Effector memory CD8-positive, alpha-beta T cell (primary cell): ENCODE results near the gene EHBP1.
A peak's percentile ranks its signal among the peaks of the same experiment; 100 is the strongest.
"Not testable (repeated sequence)": the region's sequence is repeated elsewhere in the genome, so short reads cannot be mapped to it uniquely, and the experiment has no call there.

ENCODE experiments used
- ATAC-seq: fragments of 150-1000 bp; cut with Tn5 transposase; replicated peaks from 2 replicates; pipeline ENCODE4 v1.10.0; 2021; ENCODE audit warnings: mild to moderate bottlenecking, moderate library complexity
- DNase-seq, 3 experiments: peaks; one replicate each; pipeline ENCODE4 v3.0.0; 2021
- H3K27ac Mint-ChIP-seq, 2 donors: one replicate each; pipeline ENCODE4 v1.8.0; 2022; ENCODE audit warnings: mild to moderate bottlenecking in 2 of 2, mixed read lengths in 2 of 2, moderate library complexity in 2 of 2
- H3K27me3 Mint-ChIP-seq, 2 donors: one replicate each; pipeline ENCODE4 v1.8.0; 2022; ENCODE audit warnings: mixed read lengths in 2 of 2
- H3K36me3 Mint-ChIP-seq: one replicate; pipeline ENCODE4 v1.8.0; 2022; ENCODE audit warnings: mild to moderate bottlenecking, moderate library complexity, mixed read lengths; ENCODE audit not compliant: insufficient read depth
- H3K4me1 Mint-ChIP-seq, 2 donors: one replicate each; pipeline ENCODE4 v1.8.0; 2022; ENCODE audit warnings: low read depth in 2 of 2, mixed read lengths in 2 of 2
- H3K4me3 Mint-ChIP-seq, 2 donors: one replicate each; pipeline ENCODE4 v1.8.0; 2022; ENCODE audit warnings: mild to moderate bottlenecking in 2 of 2, mixed read lengths in 2 of 2, moderate library complexity in 2 of 2
- H3K9me3 Mint-ChIP-seq, 2 donors: one replicate each; pipeline ENCODE4 v1.8.0; 2022; ENCODE audit warnings: mixed read lengths in 2 of 2

The EHBP1 gene

DNA sequence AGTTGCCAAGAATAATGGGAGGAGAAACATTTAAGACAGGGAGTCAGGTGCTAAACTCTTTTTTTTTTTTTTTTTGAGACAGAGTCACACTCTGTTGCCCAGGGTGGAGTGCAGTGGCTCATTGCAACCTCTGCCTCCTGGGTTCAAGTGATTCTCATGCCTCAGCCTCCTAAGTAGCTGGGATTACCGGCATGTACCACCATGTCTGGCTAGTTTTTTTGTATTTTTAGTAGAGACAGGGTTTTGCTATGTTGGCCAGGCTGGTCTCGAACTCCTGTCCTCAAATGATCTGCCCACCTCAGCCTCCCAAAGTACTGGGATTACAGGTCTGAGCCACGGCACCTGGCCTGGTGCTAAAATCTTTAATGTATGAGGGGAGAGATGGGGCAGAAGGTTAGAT, 7.7 kb downstream of the EHBP1 start:
- H3K27ac Mint-ChIP-seq, ATAC-seq, H3K9me3 Mint-ChIP-seq: not testable (repeated sequence)

DNA sequence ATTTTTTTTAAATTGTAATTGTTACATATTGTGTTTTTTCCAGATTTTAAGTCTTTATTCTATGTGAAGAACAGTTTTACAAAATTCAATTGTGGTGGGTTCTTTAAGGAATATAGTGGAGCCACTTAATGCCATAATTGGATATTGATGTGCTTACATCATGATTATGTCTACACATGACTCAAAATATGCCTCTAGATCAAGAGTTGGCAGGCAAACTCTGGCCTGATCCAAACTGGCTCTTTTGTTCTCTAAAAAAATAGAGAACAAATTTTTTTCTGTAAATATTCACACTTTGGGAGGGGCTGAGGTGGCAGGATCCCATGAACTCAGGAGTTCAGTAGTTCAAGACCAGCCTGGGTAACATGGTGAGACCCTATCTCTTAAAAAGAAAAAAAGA, 8.3 kb downstream of the EHBP1 start:
- ATAC-seq (no peak), DNase-seq (no peak)
- peak overlapping the region in 1 of 2 donors; percentile 17 for H3K27ac Mint-ChIP-seq
- no peaks in the 10 kb centered on the region for H3K36me3 Mint-ChIP-seq
- H3K9me3 Mint-ChIP-seq: no peaks in the 10 kb centered on the region
- peaks cover 6 to 14% of the 10 kb centered on the region in 2 donors for H3K4me1 Mint-ChIP-seq
- no peaks in the 10 kb centered on the region for H3K27me3 Mint-ChIP-seq
- no peak overlapping the region for H3K4me3 Mint-ChIP-seq

More for the DNA sequence above, 7.7 kb downstream of the EHBP1 start:
- H3K36me3 Mint-ChIP-seq, H3K4me3 Mint-ChIP-seq, DNase-seq, H3K27me3 Mint-ChIP-seq: not testable (repeated sequence)
- H3K4me1 Mint-ChIP-seq: peaks cover 13 to 20% of the 10 kb centered on the region in 2 donors

DNA sequence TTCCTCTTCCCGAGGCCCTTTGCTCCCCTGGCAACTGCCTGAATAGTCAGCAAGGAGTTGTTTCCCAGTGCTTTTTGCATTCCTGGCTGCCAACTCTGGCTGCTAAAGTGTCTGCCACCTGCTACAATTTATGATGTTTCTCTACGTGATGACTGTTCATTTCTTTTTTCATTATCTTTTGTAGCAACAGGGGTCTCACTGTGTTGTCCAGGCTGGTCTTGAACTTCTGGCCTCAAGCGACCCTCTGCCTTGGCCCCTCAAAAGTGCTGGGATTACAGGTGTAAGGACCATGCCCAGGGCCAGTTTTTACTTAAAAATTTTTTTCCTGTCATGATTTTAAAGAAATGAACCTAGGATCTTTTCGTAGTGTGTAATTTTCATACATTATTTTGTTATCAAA, 11.3 kb downstream of the EHBP1 start:
- no peak overlapping the region for H3K4me3 Mint-ChIP-seq
- ATAC-seq: no peak
- H3K9me3 Mint-ChIP-seq: no peaks in the 10 kb centered on the region
- peaks cover 5 to 18% of the 10 kb centered on the region in 2 donors for H3K4me1 Mint-ChIP-seq
- no peak for DNase-seq
- H3K36me3 Mint-ChIP-seq: no peaks in the 10 kb centered on the region
- no peak overlapping the region for H3K27ac Mint-ChIP-seq
- H3K27me3 Mint-ChIP-seq: no peaks in the 10 kb centered on the region

DNA sequence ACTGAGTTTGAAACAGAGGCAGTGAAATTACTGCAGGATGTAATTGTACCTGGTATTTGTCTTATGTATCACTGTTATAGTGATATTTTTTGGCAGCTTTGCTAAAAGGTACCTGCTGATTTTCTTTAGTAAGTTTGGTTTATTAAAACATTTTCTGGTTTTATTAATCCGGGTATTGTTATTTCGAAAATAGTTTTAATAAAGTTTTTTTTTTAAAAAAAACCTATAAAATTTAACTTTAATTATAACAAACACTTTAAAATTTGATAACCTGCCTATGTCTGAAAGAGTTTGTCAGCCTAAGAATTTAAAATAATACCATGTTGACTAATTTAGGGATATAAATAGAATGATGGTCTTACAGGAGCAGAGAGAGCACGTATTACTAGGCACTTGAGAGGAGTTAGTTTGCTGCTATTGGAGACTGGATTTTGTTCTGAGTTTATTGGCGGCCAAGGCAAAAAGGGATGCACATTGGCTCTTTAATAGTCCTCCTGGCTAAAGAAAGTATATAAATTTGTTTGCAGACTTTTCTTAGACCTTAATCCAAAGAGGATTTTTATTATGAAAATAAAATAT, 12.1 kb downstream of the EHBP1 start:
- Mint-ChIP-seq H3K4me3 (no peak overlapping the region), H3K4me1 (peaks cover 7 to 18% of the 10 kb centered on the region in 2 donors), H3K27me3 (no peaks in the 10 kb centered on the region), H3K9me3 (peaks cover under 1 to 1% of the 10 kb centered on the region in 2 donors), H3K27ac (no peak overlapping the region), H3K36me3 (no peaks in the 10 kb centered on the region)
- ATAC-seq: no peak
- no peak for DNase-seq

DNA sequence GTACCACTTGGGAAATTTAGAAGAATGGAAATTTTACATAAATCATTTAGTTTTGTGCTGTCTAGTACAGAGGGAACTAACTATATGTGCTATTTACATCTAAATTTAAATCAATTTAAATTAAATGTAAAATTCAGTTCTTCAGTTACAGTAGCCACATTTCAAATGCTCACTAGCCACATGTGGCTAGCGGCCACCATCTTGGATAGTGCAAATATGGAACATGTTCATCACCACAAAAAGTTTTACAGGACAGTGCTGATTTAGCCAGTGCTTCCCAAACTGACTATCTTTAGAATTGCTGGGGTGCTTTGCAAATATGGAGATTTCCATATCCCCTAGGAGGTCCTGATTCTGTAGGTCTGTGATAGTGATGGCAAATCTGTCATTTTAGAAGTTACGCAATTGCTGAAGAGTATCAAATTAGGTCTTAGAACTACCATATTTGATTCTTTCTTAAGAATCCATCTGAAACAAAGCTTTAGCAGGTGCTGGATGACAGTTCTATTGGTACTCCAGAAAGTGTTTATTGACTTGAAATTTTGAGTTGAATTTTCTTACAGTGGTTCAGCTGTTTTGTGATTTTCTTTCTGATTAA, 12.8 kb downstream of the EHBP1 start:
- no peaks in the 10 kb centered on the region for H3K27me3 Mint-ChIP-seq
- ATAC-seq (no peak), DNase-seq (no peak)
- no peaks in the 10 kb centered on the region for H3K36me3 Mint-ChIP-seq
- H3K4me3 Mint-ChIP-seq: no peak overlapping the region
- H3K27ac Mint-ChIP-seq: no peak overlapping the region
- H3K9me3 Mint-ChIP-seq: peaks cover 3 to 8% of the 10 kb centered on the region in 2 donors
- peaks cover 9 to 18% of the 10 kb centered on the region in 2 donors for H3K4me1 Mint-ChIP-seq

DNA sequence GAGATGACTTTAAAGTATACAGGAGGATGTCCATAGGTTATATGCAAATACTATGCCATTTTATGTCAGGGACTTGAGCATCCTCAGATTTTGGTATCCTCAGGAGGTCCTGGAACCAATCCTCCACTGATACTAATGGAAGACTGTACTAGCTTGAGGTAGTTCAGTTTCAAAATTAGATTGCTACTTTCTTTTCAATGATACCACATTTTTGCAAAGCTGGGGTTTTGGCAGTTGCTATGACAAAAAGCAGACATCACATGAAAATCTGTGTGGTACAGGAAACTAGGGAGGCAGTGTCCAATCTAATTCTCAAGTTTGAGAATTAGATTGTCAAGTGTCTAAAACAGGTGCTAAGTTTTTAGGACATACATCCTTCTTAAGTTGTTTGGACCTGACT, 14.2 kb downstream of the EHBP1 start:
- DNase-seq (no peak), ATAC-seq (no peak)
- Mint-ChIP-seq H3K4me3 (no peak overlapping the region), H3K4me1 (peaks cover 13 to 14% of the 10 kb centered on the region in 2 donors), H3K9me3 (peaks cover 3 to 8% of the 10 kb centered on the region in 2 donors), H3K36me3 (no peaks in the 10 kb centered on the region), H3K27me3 (no peaks in the 10 kb centered on the region), H3K27ac (no peak overlapping the region)

DNA sequence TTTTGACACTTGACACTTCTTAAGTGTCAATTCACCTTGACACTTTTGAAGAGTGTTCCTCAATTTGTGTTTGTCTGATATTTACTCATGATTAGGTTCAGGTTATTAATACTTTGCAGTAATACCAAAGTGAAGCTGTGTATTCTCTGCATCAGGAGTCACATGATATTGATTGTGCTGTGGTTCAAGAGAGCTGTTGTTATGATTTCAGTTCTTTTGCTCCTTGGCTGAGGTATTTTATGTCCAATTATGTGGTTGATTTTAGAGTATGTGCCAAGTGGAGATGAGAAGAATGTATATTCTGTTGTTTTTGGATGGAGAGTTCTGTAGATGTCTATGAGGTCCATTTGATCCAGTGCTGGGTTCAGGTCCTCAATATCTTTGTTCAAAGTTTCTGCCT, 17.2 kb downstream of the EHBP1 start:
- no peak for DNase-seq
- no peak overlapping the region for H3K27ac Mint-ChIP-seq
- H3K4me1 Mint-ChIP-seq: peaks cover 22% of the 10 kb centered on the region in 2 donors
- ATAC-seq: no peak
- H3K36me3 Mint-ChIP-seq: peaks cover 5% of the 10 kb centered on the region
- H3K4me3 Mint-ChIP-seq: no peak overlapping the region
- H3K27me3 Mint-ChIP-seq: no peaks in the 10 kb centered on the region
- peaks cover 3 to 8% of the 10 kb centered on the region in 2 donors for H3K9me3 Mint-ChIP-seq

DNA sequence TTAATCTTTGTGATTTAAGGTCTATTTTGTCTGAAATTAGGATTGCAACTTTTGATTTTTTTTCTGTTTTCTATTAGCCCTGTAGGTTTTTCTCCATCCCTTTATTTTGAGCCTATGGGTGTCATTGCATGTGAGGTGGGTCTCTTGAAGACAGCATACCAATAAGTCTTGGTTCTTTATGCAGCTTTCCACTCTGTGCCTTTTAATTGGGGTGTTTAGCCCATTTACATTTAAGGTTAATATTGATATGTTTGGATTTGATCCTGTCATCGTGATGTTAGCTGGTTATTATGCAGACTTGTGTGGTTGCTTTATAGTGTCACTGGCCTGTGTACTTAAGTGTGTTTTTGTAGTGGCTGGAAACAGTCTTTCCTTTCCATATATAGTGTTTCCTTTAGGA, 17.7 kb downstream of the EHBP1 start:
- peaks cover 5% of the 10 kb centered on the region for H3K36me3 Mint-ChIP-seq
- no peaks in the 10 kb centered on the region for H3K27me3 Mint-ChIP-seq
- peaks cover 22% of the 10 kb centered on the region in 2 donors for H3K4me1 Mint-ChIP-seq
- H3K4me3 Mint-ChIP-seq: no peak overlapping the region
- DNase-seq (no peak), ATAC-seq (no peak)
- H3K27ac Mint-ChIP-seq: no peak overlapping the region
- H3K9me3 Mint-ChIP-seq: peaks cover 3 to 8% of the 10 kb centered on the region in 2 donors

DNA sequence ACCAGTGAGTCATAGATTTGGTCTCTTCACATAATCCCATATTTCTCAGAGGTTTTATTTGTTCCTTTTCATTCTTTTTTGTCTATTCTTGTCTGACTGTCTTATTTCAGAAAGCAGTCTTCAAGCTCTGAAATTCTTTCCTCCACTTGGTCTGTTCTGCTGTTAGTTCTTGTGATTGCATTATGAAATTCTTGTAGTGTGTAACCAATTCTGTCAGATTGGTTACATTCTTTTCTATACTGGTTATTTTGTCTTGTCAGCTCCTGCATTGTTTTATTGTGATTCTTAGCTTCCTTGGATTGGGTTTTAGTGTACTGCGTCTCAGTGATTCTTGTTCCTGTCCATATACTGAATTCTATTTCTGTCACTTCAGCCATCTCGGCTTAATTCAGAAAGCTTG, 18.6 kb downstream of the EHBP1 start:
- no peaks in the 10 kb centered on the region for H3K27me3 Mint-ChIP-seq
- ATAC-seq (no peak), DNase-seq (no peak)
- H3K4me3 Mint-ChIP-seq: no peak overlapping the region
- no peak overlapping the region for H3K27ac Mint-ChIP-seq
- peaks cover 5% of the 10 kb centered on the region for H3K36me3 Mint-ChIP-seq
- peaks cover 3 to 8% of the 10 kb centered on the region in 2 donors for H3K9me3 Mint-ChIP-seq
- H3K4me1 Mint-ChIP-seq: peaks cover 22% of the 10 kb centered on the region in 2 donors

DNA sequence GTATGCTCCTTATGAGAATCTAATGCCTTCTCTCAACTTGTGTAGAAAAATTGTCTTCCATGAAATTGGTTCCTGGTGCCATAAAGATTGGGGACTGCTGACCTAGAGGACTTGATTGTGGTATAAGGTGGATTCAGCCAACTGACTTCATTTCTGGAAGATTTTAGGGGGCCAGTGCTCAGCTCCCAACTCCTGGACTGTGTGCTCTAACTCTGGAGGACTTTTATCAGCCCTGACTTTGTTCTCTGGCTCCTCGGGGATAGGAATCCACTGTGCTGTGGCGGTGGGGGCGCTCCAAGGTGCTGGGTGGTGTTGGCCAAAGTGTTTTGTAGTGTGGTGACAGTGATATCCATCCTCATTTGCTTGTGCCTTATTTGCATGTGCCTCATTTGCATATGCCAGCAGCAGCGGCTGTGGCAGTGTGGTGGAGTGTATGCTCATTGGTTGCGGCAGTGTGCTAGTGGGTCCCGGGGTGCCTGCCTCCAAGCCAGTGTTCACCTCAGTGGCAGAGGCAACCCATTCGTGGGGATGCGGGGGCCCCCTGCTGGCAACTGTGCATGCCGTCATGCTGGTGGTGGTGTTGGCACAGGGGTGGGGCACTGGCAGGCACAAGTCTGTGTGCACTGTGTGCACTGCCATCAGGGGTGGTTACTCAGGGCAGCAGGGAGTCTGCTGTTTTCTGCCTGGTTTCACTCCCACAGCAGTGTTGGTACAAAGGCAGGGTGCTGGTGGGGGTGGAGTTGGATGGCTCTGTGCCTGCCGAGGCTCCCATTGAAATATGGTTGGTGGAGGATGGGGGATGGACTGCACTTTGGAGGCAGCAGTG, 19.6 kb downstream of the EHBP1 start:
- ATAC-seq: peak; percentile 55
- Mint-ChIP-seq H3K27me3 (no peaks in the 10 kb centered on the region), H3K4me3 (no peak overlapping the region), H3K9me3 (peaks cover 3 to 8% of the 10 kb centered on the region in 2 donors), H3K36me3 (peaks cover 5% of the 10 kb centered on the region), H3K27ac (no peak overlapping the region), H3K4me1 (peaks cover 22% of the 10 kb centered on the region in 2 donors)
- peak; percentile 9 to 43 (median 26) for DNase-seq

DNA sequence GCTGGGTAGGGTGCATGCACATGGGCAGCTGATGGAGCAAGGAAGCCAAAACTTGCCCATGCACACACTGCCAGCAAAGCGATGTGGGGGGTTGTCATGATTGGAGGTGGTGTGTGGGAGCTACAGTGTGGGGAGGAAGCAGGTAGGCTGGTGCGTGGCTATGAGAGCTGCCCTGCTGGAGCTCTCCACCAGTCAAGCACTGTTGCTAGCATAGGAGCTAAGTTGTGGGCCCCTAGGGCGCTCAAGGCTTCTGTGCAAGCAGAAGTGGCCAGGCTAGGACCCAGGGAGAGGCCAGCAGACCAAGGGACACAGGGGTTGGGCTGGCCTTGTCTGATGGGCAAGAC, 20.2 kb downstream of the EHBP1 start:
- ATAC-seq (no peak), DNase-seq (no peak)
- Mint-ChIP-seq H3K9me3 (peaks cover 3 to 8% of the 10 kb centered on the region in 2 donors), H3K4me1 (peaks cover 22% of the 10 kb centered on the region in 2 donors), H3K27me3 (no peaks in the 10 kb centered on the region), H3K4me3 (no peak overlapping the region), H3K36me3 (peaks cover 5% of the 10 kb centered on the region), H3K27ac (no peak overlapping the region)

DNA sequence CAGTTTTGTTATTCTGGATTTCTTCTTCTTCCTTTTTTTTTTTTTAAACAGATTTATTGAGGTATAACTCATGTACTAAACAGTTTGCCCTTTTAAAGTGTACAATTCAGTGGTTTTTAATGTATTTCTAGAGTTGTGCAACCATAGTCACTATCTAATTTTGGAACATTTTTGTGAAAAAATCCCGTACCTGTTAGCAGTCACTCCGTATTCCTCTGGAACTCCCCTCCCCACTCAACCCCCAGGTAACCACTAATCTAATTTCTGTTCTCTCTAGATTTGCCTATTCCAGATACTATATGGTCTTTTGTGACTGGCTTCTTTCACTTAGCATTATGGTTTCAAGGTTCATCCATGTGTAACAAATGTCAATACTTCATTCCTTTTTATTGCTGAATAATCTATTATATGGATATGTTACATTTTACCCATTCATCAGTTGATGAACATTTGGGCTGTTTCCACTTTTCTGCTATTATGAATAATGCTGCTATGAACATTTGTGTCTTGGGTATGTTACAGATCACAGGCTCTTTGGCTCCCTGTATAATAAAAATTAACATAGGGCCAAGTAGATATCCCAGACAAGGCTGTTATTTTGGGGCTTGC, 21.9 kb downstream of the EHBP1 start:
- DNase-seq (no peak), ATAC-seq (no peak)
- Mint-ChIP-seq H3K27me3 (no peaks in the 10 kb centered on the region), H3K36me3 (peaks cover 5% of the 10 kb centered on the region), H3K9me3 (peaks cover 6 to 10% of the 10 kb centered on the region in 2 donors), H3K4me3 (no peak overlapping the region), H3K4me1 (peaks cover 19 to 20% of the 10 kb centered on the region in 2 donors), H3K27ac (no peak overlapping the region)

DNA sequence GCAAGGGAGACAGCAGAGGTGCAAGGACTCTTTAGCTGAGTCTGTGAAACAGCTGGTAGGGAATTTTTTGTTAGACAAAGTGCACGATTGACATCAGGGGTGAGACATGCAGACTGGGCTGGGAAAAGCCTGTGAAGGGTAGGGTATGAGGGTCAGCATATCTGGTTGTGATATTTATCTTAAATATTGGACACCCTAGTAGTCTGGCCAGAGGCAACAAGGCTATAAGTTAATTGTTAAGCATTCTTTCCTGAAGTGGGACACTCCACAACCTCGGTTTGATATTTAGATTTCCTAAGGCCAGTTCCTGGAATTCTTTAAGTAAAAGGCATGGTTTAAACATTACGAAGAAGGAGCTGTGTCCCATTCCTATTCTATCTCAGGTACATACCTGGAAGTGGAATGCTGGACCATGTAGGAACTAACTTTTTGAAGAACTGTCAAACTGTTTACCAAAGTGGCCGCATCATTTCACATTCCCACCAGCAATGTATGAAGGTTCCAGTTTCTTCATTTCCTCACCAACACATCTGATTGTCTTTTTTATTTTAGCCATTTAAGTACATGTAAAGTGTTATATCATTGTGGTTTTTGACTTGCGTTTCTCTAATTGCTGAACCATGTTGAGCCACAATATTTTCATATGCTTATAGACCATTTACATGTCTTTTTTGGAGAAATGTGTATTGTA, 22.5 kb downstream of the EHBP1 start:
- peaks cover 3 to 10% of the 10 kb centered on the region in 2 donors for H3K9me3 Mint-ChIP-seq
- H3K36me3 Mint-ChIP-seq: peaks cover 5% of the 10 kb centered on the region
- H3K27ac Mint-ChIP-seq: no peak overlapping the region
- no peaks in the 10 kb centered on the region for H3K27me3 Mint-ChIP-seq
- ATAC-seq: no peak
- peaks cover 22 to 24% of the 10 kb centered on the region in 2 donors for H3K4me1 Mint-ChIP-seq
- no peak for DNase-seq
- no peak overlapping the region for H3K4me3 Mint-ChIP-seq
